ENCODE measurements around the gene HS3ST3B1.

Gene HS3ST3B1

GRCh38 chr17:14303343-14304221 is 2.7 kb downstream of the HS3ST3B1 start:
- no peak for DNase-seq (ENCODE audit: low spot score)

- no peak for DNase-seq (ENCODE audit: low spot score)
Measured at GRCh38 chr17:14304222-14304772, 3.4 kb downstream of the HS3ST3B1 start.

GRCh38 chr17:14304773-14305517 is 4.1 kb downstream of the HS3ST3B1 start:
- DNase-seq (ENCODE audit: low spot score): no peak

GRCh38 chr17:14305785-14306496 is 5.1 kb downstream of the HS3ST3B1 start:
- DNase-seq (ENCODE audit: low spot score): no peak

GRCh38 chr17:14306596-14306995 is 5.7 kb downstream of the HS3ST3B1 start:
- DNase-seq (ENCODE audit: low spot score): no peak

GRCh38 chr17:14307560-14308024 is 6.7 kb downstream of the HS3ST3B1 start:
- DNase-seq (ENCODE audit: low spot score): no peak

GRCh38 chr17:14308636-14308964 is 7.7 kb downstream of the HS3ST3B1 start:
- DNase-seq (ENCODE audit: low spot score): no peak

GRCh38 chr17:14308965-14309879 is 8.3 kb downstream of the HS3ST3B1 start:
- peak; percentile 95 for DNase-seq (ENCODE audit: low spot score)

GRCh38 chr17:14310101-14310500 is 9.2 kb downstream of the HS3ST3B1 start:
- DNase-seq (ENCODE audit: low spot score): no peak

- DNase-seq (ENCODE audit: low spot score): no peak
Measured at GRCh38 chr17:14310605-14311004, 9.7 kb downstream of the HS3ST3B1 start.

GRCh38 chr17:14311186-14311705 is 10.4 kb downstream of the HS3ST3B1 start:
- DNase-seq (ENCODE audit: low spot score): no peak

- no peak for DNase-seq (ENCODE audit: low spot score)
Measured at GRCh38 chr17:14311981-14312380, 11.1 kb downstream of the HS3ST3B1 start.

GRCh38 chr17:14312522-14312921 is 11.6 kb downstream of the HS3ST3B1 start:
- no peak for DNase-seq (ENCODE audit: low spot score)

GRCh38 chr17:14316126-14316832 is 15.4 kb downstream of the HS3ST3B1 start:
- no peak for DNase-seq (ENCODE audit: low spot score)

GRCh38 chr17:14317383-14317782 is 16.5 kb downstream of the HS3ST3B1 start:
- no peak for DNase-seq (ENCODE audit: low spot score)

GRCh38 chr17:14318109-14318917 is 17.4 kb downstream of the HS3ST3B1 start:
- DNase-seq (ENCODE audit: low spot score): no peak

GRCh38 chr17:14318918-14319205 is 18.0 kb downstream of the HS3ST3B1 start:
- DNase-seq (ENCODE audit: low spot score): no peak

- DNase-seq (ENCODE audit: low spot score): no peak
Measured at GRCh38 chr17:14320098-14320497, 19.2 kb downstream of the HS3ST3B1 start.

- DNase-seq (ENCODE audit: low spot score): no peak
Measured at GRCh38 chr17:14320734-14321475, 20.0 kb downstream of the HS3ST3B1 start.

Data from HuH-7 (cell line).